Loucy (cell line): ENCODE measurements around the gene ANKRD9.

Experiments
- EZH2phosphoT487 ChIP-seq: fragments of 200-600 bp; IDR thresholded peaks from 2 replicates; pipeline ENCODE4 v1.6.1; 2018; ENCODE audit warnings: antibody characterized with exemption, mild to moderate bottlenecking, moderate library complexity, borderline replicate concordance
- TF ChIP-seq, protein P1 (sequence below): fragments of 200-600 bp; sonication (generic); conservative IDR thresholded peaks from 2 replicates; pipeline ENCODE4 v1.5.1; 2014; ENCODE audit warnings: mild to moderate bottlenecking, antibody characterized with exemption, low read length

DNA sequence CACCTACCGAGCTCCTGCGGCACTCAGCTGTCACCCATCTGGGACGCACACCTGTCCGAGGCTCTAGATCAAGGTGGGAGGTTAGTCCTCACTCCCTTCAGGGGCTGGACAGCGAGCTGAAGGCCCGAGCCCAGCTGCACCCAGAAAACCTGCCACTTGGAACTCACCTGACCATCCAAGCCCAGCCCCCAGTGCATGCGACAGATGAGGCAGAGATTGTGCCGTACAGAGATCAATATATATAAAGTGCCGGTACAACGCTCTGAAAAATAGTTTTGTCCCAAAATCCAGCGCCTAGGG is 3.0 kb downstream of the ANKRD9 start:
- TF ChIP-seq, protein P1, sequence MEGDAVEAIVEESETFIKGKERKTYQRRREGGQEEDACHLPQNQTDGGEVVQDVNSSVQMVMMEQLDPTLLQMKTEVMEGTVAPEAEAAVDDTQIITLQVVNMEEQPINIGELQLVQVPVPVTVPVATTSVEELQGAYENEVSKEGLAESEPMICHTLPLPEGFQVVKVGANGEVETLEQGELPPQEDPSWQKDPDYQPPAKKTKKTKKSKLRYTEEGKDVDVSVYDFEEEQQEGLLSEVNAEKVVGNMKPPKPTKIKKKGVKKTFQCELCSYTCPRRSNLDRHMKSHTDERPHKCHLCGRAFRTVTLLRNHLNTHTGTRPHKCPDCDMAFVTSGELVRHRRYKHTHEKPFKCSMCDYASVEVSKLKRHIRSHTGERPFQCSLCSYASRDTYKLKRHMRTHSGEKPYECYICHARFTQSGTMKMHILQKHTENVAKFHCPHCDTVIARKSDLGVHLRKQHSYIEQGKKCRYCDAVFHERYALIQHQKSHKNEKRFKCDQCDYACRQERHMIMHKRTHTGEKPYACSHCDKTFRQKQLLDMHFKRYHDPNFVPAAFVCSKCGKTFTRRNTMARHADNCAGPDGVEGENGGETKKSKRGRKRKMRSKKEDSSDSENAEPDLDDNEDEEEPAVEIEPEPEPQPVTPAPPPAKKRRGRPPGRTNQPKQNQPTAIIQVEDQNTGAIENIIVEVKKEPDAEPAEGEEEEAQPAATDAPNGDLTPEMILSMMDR = no peak
- no peak for TF ChIP-seq EZH2phosphoT487
